D341Med (cell line): ENCODE data around the gene KCNH8.

Experiments
- DNase-seq: peaks from one replicate; pipeline ENCODE4 v3.0.0; 2012; ENCODE audit warnings: low spot score

KCNH8 gene

DNA sequence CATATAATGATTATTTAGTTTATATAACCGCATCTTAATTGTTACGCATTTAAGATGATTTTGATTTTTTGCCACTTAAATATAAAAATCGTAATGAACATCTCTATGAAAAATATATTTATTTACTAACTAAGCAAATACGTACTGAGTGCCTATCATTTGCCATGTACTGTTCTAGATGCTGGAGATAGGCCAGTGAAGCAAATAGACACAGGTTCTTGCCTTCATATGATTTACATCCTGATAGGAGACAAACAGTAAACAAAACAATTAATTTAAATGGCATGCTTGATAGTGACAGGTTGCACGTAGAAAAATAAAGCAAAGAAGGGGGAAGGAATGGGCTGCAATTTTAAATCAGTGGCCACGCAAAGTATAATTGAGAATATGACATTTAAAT is 217.2 kb downstream of the KCNH8 start:
- no peak for DNase-seq

DNA sequence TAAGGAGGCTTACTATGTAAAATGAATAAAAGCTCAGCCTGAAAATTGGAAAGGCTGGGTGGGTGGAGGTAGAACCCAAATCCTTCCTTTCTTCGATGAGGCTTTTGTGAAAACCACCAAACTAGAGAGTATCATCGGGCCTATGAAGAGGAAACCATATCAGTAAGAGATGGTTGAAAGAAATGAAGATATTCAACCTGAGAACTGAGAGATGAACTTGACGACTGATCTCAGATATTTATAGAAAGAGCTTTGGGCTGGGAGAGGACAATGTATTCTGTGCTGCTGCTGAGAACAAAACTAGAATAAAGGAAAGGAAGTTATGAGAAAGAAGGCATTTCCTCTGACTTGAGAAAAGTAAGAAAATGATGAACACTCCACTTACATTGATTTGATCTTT is 236.6 kb downstream of the KCNH8 start:
- DNase-seq, result no peak

DNA sequence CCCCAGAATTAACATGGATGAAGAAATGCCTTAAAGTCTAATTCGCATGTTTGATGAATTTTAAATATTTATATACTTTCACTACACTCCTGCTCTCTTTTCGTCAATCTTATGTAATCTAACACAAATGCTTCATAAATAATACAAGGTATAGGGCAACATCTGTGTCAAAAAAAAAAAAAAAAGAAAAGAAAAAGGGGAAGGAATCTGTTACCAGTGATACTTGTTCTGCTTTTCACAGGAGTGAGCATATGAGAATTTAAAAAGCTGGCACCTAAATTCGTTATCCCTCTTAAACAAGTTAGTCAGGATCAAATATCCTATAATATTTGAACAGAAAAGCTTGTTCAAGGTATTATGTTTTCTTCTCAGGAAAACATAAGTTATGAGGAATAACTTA is 243.8 kb downstream of the KCNH8 start:
- no peak for DNase-seq

DNA sequence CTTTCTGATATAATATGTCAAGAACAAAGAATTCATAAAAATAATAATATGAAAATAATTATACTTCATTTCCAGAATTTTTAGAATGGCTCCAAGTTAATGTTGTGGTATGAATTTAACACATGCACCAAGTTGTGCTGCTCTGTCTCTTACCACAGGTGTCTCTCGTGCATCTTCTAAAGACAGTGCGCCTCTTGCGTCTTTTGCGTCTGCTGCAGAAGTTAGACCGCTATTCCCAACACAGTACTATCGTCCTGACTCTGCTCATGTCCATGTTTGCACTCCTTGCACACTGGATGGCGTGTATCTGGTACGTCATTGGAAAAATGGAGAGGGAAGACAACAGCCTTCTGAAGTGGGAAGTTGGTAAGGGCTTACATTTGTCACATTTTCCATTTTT is 246.6 kb downstream of the KCNH8 start:
- no peak for DNase-seq

DNA sequence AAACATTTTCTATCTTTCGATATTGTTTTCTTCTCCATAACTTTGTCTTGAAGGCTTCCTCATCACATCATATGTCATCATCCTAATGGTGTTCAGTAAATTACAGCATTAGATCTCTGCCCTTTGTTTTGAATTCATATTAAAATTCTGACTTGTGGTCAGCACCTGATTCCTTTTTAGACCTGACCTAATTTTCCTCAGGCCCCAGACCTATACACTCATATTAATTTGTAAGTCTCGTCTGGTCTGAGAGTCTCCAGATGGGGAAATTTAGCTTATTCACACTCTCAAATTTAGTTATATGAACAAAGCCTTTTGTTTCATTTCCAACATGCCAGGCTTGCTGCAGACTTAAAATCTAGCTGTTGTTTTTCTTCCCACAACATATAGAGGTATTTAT is 248.4 kb downstream of the KCNH8 start:
- no peak for DNase-seq

DNA sequence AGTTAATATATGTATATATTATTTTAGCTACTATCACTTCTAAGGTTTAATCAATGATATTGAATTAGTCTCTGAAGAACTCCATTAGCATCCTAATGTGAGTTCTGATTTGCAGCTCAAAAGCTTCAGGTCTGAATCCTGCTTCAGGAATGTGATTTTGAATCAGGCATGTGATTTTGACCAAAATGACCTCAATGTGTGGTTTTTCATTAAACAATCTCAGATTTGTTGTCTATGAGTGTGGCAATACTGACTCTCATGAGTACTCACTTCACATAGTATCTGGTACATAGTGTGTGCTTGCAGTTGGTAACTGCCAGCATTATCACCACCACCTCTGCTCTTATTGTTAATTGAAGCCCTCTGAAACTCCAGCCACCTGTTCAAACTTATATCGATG is 251.0 kb downstream of the KCNH8 start:
- no peak for DNase-seq

DNA sequence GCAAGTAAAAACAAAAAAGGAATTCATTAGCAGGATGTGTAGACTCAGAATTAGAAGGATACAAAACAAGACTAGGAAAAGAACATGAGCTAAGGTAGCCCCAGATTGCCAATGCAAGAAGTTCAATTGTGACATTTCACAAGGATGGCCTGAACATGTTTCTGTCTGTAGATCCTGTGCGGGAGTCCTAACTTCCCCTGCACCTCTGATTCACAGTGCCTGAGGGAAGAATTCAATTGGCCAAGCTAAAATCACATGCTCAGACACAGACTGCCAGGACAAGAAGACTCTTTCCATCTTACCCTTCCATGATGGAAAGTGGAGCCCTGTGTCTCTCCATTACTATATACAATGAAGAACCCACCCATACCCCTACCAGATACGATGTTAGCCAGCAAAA is 251.5 kb downstream of the KCNH8 start:
- DNase-seq, result no peak

DNA sequence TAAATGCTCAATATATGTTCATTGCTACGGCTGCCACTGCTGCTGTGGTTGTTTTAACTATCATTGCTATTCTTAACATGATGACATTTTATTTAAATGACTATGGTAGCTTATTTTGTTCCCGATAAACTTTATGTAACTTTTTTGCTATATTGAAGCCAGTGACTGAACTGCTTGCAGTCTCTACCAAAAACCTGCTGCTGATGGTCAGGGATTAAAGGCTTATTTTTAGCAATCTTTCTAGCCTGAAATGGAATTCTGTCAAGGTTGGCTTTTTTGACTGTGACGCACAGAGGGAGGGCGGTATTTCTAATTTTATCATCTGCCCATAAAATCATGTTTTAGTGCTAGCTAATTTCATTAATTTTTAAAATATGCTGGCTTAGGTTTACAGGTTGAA is 271.8 kb downstream of the KCNH8 start:
- DNase-seq, result no peak

DNA sequence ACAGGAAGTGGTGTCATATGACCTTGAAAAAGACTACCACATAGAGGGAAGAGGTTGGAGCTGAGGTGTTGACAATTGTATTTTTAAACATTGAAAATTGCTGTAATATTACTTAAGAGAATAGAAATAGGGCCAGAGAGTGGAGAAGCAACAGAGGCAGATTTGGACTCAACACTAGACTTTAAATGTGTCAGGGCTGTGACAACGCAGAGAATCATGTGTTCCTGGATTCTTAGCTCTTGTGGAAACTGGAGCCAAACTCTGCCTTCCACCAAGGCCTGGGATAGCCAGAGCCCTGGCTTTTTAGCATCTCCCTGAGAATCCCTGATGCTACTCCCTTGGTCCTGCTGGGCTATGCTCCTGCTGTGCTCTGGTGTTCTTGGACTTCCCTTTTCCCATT is 277.5 kb downstream of the KCNH8 start:
- DNase-seq, result no peak

DNA sequence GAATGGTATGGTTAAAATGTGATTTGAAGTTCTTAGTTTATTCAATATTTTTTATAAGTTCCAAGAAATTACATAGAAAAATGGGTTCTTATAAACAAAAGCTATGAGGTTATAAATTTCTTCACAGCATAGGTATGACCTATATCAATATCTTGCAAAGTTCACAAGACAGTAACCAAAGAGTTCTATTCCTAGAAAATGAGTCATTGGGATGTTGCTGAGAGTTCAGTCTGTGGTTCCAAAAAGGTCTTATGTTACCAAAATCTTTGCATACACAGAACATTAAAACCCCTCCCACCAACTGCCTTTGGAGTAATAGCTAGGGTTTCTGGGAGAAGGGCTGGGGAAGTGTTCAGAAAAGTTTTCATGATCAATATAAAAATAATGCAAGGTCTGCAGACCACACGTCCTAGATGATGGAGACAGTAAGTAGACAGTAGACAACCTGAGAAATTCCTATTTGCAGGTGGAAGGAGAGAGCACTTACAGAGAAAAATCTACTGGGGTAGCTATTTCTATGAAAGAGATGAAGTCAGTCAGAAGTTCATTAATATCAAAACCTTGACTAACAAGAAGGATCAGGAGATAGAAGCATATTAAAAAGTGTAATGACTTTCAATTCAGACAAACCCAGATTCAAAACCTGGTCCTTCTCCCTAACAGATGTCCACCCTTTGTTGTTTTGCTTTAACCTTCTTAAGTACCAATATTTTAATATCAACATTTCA is 279.3 kb downstream of the KCNH8 start:
- no peak for DNase-seq

DNA sequence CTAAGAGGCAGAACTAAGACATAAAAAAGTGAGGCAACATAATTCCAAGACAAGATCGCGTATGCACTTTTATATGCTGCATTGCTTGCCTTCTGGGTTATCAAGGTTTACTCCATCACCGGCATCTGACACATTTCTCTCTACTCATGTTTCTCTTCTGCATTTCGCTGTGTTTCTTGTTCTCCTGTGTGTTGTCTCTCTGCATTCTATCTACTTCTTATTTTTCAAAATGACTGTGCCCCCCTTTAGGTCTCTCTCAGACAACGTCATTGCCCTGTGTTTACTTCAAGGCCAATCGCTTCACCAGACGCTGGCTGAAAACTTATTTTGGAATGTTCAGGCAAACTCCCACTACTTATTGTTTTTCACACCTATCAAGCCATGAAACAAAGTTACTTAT is 280.4 kb downstream of the KCNH8 start:
- no peak for DNase-seq

DNA sequence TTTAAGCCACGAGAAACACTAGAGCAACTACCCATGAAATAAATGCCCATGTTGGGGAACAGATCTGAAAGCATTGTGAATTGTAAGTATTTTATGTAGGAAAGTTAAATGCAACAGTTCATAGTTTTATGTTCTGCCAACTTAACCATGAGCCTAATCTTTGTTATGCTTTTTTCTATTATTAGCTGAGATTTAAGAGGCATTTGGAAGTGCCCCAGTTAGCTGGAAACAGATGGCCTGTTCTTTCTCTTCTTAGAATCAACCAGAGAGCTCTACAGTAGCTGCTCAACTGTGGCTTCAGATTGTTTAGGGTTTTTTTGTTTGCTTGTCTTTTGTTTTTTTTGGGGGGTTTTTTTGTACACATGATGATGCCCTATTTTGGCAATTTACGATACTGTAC is 284.4 kb downstream of the KCNH8 start:
- DNase-seq, result no peak

DNA sequence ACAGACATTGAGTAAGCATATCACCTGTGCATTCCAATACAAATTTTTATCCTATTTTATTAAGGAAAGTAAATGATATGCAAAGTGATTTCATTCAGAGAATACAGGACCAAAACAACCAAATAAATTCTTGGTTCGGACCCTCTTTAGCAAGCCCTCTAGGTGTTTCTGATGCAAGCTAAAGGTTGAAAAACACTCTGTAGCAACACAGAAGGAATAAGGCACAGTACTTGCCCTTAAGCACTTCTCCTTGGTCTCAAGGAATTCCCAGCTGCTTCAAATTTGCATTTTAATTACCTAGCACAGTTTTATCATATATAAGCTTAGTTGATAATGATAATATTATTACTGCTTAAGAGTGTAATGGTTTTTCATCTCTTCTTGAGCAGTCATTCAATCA is 288.4 kb downstream of the KCNH8 start:
- no peak for DNase-seq

DNA sequence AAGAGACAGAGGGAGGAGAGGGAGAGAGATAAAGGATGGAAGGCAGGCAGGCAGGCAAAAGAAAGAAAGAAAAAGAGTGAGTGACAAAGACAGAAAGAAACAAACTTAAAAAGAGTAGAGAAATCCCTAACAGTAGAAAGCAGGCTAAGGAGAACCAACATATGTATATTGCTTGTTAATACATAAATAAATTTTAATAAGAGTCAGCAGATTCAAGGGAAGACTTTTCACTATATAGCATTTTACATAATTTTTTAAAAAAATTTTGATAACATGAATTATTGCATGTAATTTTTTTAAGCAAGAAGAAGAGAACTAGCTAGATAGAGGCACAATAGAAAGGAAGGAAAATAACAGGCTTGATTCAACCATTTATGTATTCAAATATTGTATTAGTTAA is 291.6 kb downstream of the KCNH8 start:
- no peak for DNase-seq

DNA sequence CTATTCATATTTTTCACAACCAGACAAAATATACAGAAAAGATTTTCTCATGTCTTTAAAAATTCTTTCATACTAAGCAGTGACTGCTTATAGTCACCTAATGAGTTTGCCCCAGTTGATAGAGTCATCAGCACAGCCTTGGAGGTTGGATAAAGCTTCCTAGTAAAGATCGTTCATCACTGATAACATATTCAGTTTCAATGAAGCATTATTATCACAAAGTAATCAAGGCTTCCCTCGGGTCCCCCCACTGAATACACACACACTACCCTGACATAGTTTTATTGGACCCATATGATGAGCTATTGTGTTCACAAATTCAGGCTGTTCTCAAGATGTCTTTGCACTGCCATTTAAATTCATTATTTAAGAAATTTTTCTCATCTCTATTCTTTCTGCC is 297.8 kb downstream of the KCNH8 start:
- no peak for DNase-seq

DNA sequence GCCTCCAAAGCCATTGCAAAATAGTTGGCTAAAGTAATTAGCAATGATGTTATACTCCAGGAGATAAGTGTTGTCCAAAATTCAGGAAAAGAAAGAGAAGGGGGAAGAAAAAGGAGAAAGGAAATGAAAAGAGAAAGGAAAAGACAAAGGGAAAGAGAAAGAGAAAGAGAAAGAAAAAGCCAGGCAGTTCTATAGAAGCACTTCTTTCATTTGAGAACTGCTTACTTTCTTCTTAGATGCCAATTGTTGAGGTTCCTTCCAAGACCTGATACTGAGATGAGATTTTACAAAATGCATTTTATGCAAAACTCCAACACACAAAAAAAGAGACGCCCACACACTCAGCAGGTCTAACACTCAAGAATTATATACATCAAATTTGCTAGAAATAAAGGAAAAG is 298.4 kb downstream of the KCNH8 start:
- no peak for DNase-seq

DNA sequence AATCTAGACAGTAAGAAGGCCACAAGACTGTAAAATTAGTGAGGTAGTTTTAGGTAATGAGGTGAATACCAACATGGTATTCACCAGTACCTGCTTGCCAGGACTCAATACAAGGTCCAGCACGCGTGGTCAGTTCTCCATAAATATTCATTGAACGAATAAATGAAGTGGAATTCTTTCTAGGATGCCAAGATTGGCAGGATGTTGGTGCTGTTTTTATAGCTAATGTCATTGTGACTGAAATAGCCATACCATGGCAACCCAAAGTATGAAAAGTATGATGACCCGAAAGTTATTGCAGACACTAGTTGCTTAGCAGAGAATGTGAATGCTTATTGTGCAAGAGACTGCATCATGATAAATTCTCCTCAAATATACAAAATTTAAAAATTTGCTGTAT is 307.2 kb downstream of the KCNH8 start:
- DNase-seq, result no peak

DNA sequence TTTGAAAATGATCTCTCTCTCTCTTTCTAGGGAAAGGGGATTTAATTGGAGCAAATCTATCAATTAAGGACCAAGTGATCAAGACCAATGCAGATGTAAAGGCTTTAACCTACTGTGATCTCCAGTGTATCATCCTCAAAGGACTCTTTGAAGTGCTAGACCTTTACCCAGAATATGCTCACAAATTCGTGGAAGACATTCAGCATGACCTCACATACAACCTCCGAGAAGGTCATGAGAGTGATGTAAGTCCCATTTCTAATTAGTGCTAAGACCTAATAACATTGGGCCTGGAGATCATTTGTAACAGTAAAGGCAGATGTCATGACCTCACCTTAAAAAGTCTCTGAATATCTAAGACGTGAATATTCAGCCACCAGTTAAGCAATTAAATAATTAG is 308.4 kb downstream of the KCNH8 start:
- DNase-seq, result no peak

DNA sequence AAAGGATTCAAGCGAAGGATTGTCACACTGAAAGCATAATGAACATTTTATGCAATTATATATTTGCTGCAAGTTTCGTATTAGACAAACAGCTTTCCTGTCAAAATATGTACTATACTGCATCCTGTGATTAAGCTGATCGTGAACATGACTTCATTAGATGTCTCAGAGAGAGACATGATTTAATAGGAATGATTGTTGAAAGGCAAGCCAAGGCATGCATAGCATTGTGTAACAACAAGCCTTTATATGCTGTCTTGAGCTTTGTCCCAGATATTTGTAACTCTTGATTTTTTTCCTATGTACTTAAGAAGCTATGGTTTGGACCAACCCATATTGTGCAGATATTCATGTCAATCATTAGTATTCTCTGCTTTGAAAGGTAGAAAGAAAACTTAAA is 309.1 kb downstream of the KCNH8 start:
- no peak for DNase-seq

DNA sequence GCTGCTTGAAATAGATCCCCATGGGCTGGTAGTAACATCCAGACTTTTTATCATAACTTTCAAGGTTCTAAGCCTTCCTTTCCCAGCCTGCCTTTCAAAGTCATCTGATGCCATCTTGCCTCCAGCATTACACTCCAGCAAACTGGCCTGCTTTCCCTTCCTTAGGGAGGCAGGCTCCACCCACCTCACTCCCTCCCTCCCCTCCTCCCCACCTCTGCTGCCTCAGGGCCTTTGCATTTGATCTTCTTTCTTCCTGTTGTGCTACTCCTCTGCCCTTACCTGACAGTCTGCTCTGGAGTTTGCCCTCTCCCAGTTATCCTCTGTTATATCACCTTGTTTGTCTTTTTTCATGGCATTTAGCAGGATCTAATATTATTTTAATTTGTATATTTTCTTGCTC is 319.5 kb downstream of the KCNH8 start:
- DNase-seq, result no peak

DNA sequence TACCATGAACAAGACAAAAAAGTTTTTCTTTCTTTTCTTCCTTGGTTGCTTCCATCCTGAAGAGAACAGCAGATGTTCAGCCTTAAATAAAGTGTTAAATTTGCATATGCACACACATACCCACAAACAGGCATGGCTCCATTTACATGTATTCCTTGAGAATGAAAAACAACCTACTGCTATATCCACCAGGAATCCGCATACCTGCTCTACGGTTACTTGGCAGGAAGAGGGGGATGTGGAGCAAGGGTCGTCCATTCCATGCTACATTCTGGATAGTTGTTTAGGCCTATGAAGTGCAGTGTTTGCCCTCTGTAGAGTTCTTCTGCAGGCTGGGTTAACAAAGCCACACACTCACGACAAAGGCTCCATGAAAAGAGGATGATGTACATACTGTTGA is 322.8 kb downstream of the KCNH8 start:
- DNase-seq, result no peak

DNA sequence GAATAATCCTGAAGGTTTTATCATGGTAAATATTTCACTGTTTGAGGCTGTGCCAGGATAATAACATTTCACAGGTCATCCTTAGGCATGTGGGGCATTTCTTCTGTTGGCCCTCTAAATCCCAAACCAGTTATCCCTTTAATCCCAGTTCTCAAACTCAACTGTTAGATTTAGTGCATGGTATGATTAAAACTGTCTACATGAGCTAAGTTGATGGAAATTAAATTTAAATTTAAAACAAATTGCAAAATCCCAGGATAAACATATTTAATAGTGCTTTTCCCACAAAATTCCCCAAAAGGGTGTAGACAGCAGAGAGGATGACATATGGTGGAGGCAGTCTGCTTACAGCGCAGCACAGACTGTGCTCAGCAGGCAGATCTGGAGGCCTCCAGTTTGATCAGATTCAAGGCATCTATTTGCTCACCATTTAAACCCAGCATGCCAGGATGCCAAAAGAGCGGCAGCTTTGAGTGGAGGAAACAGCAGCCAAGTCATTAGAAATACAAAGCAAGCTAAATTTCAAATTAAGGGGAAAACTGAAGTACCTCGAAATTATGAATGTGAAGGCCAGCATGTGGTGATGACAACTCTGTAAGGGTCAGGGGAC is 325.8 kb downstream of the KCNH8 start:
- no peak for DNase-seq

DNA sequence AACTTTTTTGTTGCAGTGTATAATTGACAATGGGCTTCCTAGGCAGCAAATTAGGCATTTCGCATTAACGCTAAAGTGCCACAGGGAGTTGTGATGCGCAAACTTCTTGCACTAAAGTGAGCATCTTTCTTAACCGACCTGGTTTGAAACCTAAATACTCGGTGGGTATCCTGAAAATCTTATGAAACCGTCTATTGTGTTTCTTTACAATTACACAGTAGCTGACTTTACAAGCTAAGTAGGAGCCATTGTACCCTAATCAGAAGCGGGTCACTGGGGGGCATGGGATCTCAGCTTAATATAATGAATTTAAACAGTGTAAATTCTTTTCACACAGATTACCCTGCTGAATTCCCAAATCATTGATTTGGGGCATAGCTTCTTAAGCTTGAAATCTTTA is 328.0 kb downstream of the KCNH8 start:
- DNase-seq, result no peak

DNA sequence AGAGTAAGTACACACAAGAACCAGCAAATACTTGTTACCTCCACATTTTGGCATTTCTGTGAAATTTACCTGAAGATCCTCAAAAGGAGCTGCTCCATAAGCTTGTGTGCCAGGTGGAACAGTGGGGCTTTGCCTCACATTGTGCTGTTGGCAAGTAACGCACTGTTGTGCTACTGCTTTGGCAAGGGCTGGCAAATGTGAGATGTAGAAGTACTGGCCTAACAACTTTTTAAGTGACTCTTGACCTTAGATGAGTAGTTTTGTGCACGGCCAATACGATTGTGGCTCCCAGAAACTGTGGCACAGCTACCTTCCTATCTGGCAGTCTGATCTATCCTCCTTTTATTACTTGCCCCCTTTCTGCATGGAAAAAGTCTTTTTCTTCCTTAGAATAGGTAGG is 337.0 kb downstream of the KCNH8 start:
- DNase-seq, result no peak
